ENCODE results near the gene CRYGB.

DNA sequence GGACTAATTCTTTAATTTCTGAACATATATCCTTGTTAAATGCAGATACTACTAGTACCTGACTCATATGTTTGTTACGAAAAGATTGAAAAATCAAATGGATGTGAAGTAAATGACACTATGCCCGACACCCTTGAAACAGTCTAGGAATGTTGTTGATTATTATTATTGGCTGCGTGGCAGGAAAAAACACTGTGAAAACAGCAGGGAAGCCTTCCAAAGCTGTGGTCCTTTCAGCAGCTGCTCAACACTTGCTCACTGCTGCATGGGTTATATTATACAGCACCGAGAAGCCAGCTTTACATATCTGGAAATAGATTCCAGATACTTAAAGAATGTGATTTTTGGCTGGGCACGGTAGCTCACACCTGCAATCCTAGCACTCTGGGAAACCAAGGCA lies 48.2 kb downstream of the CRYGB start:
- TF ChIP-seq CTCF (IDR thresholded peaks at IDR 0.05; ENCODE audit: low read length) (no peak), EZH2 (optimal IDR thresholded peaks at IDR 0.05; ENCODE audit: low read depth, low read length) (no peak)

Measured in MM.1S (cell line).